ENCODE measurements around the gene KRTAP5-2.

DNA sequence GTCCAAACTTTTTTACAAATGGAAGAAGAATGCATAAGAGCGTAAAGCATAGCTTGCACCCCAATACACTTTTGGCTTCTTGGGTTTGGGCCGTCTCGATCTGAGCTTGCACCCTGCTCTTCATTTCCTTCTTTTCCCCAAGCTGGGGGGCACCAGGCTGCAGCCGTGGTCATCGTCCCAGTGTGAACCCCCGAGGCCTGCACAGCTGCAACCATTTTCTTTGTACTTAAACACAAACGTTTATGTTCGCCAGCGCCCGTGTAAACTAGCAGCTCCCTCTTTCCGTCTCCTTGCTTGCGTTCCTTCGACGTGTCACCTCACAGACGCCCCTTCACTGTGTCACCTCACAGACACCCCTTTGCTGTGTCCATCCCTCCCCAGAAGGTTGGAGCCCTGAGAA is 41.6 kb upstream of the KRTAP5-2 start:
- TF ChIP-seq ZNF274 (IDR thresholded peaks at IDR 0.05; ENCODE audit: low read depth, low read length) (no peak), YY1 (IDR thresholded peaks at IDR 0.05; ENCODE audit: insufficient read depth, insufficient read length) (no peak), SUZ12 (IDR thresholded peaks at IDR 0.05; ENCODE audit: extremely low read depth, insufficient read depth, insufficient read length) (no peak)

All from NT2/D1 (cell line).